ACHN (cell line): ENCODE data around the gene CROT.

Source experiments
- DNase-seq: peaks from one replicate; pipeline ENCODE4 v3.0.0-alpha.2; 2015
- in situ Hi-C: cut with HindIII; loops from 2 replicates; pipeline ENCODE4 v1.10.0; 2017; ENCODE audit warnings: low sequenced_read_pairs, low pct_ligation_motif_present, low pct_unique_long_range_greater_than_20kb

The CROT gene

DNA sequence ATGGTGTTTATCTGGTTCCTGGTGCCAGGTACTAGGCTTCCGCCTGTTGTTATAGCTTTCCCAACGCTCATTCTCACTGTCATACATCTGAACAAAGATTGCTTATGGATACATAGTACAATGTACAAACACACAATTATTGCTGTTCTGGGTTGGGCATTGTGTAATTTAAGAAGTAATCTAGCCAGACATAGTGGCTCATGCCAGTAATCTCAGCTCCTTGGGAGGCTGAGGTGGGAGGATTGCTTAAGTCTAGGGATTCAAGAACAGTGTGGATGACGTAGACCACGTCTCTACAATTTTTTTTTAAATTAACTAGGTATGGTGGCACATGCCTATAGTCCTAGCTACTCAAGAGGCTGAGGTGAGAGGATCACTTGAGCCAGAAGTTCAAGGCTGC lies 9.3 kb upstream of the CROT start:
- in situ Hi-C loops, result no loop called here
- no peak for DNase-seq

DNA sequence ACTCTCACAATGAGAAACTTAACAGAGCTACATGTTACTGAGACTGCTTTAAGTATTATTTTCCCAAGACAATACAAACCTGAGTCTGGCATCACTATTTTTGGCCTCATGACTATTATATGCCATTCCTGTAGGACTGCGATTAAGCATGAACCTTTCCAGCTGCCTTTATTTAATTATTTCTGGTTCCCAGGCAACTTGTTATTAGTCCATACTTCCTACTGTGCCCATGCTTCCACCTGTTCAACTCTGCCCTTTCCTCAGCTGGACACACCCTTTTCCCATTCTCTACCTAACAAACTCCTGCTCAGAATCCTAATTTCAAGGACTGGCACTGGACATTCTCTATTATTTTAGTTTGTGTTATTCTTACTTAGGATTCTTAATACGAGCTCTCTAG lies 8.1 kb upstream of the CROT start:
- no peak for DNase-seq
- in situ Hi-C loops, result no loop called here

DNA sequence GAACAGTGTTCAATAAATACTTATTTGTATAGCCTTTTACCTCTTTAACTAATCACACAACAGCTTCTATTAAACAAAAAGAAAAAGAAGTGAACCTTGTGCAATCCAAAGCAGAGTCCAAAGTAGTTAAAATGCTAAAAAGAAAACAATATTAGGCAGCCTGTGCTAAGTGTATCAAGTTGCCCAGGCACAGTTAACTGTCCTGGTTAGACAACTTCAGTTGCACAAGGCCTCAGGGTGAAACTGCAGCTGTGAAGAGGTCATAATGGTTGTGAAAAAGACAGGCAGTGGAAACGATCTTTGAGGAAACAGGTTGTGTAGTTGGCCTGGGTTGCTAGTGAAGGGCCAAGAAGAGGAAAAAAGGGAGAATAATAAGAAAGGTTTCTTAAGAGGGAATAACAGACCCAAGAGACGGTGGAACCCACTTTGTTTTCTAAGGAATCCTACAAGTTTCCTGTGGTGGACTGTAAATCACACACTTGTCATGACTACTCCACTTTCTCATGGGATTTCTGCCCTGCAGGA lies 6.0 kb upstream of the CROT start:
- in situ Hi-C loops, result no loop called here
- DNase-seq, result no peak

DNA sequence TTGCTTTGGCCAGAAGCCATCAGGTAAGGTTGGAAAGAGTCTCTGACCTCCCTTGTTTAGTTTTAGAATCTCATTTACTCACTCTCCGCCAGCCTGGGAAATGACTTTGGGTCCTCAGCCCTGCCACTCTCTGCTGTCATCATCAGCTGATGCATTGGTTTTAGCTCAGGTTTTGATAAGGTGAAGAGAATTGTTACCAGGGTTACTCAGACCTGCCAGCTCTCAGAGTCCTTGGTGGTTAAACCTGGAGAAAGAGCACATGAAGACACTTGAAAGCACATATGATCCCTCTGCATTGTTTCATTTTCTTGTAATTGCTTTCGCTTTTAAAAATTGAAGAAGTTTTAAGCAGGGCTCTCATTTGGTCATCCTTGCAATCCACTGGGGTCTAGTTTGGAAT lies 4.0 kb upstream of the CROT start:
- in situ Hi-C loops, result no loop called here
- no peak for DNase-seq

DNA sequence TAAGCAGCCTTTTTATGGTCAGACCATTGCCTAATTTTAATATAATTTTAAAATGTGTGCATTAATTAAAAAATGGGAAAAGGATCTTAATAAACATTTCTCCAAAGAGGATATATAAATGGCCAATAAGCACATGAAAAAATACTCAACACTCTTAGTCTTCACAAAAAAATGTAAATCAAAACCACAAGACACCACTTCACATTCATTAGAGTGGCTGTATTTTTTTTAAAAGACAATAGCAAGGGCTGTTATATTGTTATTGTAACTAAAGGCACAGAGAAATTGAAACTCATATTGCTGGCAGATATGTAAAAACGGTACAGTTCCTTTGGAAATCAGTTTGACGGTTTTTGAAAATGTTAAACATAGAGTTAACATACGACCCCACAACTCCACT lies 3.2 kb upstream of the CROT start:
- in situ Hi-C loops, result no loop called here

DNA sequence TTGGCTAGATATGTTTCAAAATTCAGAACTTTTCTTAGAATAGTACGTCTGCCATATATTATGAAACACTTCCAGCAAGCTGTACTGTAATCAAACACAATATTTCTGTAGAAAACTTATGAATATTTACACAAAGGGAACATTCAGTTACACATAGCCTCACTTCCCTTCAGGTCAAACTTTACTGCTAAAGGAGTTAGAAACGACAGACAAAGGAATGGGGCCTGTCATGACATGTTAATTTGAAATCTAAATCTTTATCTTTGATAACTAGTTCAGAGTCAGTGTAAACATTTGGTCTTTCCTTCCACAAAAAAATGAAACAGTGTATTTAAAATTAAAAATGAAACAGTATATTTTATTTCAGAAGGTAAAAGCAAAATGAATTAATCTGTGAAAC lies 1.0 kb upstream of the CROT start:
- peak; percentile 28 for DNase-seq
- in situ Hi-C loops, result no loop called here

More for the DNA sequence above, 3.2 kb upstream of the CROT start:
- DNase-seq, result no peak

DNA sequence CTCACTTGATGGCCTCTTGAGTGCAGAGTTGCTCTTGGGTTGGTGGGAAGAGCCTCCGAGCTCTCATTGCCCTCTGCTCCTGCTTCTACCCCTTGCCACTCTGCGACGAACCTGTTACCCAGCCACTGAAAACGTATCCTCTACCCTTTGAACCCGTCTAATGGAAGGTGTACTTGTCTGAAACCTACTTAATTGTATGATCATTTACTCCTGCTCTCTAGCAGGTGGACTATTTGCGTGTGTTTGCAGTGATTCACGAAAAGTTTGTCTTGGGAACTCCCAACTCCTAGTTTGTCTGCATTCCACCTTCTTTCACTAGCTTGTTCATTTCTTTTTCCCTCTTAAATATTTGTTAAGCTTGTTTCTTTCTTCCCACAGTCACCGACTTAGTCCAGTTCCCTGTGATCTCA lies 503 bp downstream of the CROT start:
- in situ Hi-C loops, result no loop called here

DNA sequence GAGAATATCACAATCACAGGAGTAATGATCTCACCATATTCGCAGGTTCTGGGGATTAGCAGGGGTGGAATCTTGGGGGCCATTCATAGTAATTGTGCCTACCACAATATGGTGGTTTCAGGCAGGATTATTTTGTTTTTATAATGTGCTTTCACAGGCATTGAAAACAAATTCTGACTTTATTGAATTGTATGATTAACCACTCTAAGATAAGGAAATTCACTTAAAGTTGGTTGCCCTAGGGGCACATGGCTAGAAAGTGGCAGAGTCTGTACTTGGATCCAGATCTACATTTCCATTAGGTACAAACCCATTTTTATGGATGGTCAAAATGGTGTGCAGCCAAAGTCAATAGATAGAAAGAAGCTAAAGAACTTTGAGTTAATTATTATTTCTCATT lies 1.7 kb downstream of the CROT start:
- no peak for DNase-seq
- in situ Hi-C loops, result no loop called here

More for the DNA sequence above, 503 bp downstream of the CROT start:
- DNase-seq, result no peak

DNA sequence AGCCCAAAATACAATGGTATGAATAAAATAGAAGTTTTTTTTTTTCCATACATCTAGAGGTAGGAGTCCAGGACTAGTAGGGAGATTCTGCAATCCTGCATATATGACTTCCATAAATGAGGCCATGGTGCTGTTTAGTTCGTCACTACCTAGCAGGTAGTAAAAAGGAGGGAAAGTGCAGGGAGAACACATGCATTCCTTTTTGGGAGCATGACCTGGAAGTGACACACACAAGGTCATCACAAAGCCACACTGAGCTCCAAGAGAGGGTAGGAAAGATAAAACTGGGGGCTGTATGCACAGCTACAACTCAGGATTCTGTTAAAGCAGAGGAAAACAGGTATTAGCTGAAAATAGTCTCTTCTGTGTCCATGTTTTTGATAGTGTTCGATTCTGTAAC lies 2.2 kb downstream of the CROT start:
- DNase-seq, result no peak
- in situ Hi-C loops, result no loop called here

DNA sequence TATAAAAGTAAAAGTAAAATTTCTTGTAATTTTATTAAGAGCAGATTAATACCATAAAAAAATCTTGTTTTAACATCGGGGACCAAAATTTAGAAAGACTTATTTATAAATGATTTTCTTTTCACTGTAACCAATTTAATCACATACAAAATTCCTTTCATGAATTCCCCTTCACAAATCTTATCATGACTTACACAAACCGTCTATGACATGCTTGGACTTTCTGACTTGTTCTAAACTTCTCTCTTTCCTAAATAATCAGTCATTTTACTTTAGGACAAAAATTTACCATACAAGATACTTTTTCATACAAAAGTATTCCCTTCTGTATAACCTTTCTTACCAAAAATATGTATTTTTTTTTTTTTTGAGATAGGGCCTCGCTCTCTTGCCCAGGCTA lies 9.3 kb downstream of the CROT start:
- in situ Hi-C loops, result no loop called here
- peak; percentile 55 for DNase-seq

DNA sequence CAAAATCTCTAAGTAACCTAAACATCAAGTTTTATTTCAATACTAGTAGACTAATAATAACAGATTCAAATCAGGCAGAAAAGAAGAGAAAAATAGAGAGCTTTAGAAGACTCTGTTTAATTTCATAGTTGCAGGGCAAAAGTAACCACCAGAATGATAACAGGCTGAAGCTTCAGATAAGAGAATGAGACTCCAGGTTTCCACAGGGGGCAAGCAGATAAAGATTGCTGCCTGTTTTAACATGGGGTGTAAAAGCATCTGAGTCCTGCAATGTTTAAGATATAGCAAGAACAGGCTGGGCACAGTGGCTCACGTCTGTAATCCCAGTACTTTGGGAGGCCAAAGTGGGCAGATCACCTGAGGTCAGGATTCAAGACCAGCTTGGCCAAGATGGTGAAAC lies 11.0 kb downstream of the CROT start:
- DNase-seq, result no peak
- in situ Hi-C loops, result no loop called here

DNA sequence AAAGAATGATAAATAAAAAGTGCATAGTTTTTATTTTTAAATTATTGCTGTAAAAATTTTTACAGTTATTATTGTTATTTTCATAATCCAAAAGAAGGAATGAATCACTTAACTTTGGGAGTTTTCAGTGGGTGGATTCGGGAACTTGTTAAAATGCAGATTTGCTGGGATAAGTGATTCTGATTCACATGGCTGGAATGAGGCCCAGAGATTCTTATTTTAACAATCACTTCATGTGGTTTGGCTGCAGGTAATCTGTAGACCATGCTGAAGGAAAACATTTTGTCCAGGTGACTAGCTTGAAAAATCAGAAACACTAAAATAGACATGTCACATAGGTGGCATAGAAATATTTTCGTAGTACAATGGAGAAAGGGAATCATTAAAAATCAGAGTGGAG lies 13.9 kb downstream of the CROT start:
- no peak for DNase-seq
- in situ Hi-C loops, result no loop called here

DNA sequence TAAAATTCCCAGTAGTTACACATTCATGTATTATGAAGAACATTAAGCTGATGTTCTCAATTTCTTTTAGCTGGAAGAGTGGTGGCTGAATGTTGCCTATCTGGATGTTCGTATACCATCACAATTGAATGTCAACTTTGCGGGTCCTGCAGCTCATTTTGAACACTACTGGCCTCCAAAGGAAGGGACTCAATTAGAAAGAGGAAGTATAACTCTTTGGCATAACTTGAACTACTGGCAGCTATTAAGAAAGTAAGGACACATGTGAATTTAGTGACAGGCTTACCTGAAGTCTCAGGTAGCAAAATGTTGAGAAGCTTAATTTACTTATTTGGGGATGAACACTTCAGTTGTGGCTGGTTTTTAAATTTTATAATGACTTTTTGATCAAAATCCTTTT lies 15.9 kb downstream of the CROT start:
- no peak for DNase-seq
- in situ Hi-C loops, result no loop called here

DNA sequence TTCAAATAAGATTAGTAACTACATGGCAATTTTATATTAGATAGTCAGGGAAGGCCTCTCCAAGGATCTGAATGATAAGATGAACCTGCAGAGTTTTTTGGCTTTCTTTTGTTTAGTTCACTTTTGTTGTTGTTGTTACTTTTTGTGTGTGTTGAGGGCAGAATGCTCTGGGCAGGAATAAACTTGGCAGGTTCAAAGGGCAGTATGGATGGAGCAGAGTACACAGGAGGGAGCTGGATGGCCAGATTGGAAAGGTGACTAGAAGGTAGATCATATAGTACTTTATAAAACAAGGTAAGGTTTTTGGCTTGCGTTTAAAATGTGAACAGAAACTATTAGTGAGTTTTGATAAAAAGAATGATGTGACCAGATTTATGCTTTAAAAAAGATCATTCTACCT lies 17.9 kb downstream of the CROT start:
- in situ Hi-C loops, result no loop called here
- DNase-seq, result no peak

DNA sequence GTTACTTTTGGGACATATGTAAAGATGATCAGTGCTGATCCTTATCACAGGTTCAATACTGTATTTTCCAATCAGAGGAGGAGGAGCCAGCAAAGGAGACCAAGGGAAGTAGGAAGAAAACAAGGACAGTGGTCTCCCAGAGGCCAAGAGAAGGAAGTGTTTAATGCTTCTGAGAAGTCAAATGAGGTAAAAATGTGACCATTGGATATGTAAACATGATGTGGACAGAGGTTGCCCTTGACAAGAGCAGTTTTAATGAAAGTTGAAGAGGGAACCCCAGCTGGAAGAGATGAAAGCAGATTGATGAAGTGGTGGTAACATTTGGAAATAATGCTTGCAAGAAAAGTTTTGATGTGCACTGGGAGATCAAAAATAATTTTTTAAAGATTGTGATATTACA lies 18.8 kb downstream of the CROT start:
- no peak for DNase-seq
- in situ Hi-C loops, result no loop called here

DNA sequence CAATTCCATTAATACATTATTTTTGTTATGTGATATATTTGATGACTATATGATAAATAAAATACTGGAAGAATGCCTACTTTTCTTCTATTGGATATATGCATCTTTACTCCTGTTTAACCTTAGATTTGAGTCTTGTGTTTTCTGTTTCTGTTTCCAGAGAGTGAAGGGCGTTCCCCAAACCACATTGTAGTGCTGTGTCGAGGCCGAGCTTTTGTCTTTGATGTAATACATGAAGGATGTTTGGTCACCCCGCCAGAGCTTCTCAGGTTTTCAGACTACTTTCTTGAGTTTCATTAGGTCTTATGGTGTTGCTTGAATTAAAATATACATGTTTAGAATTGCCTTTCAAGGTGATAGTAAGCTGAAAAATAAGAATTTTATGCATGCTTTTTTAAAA lies 23.8 kb downstream of the CROT start:
- in situ Hi-C loops, result no loop called here
- no peak for DNase-seq

DNA sequence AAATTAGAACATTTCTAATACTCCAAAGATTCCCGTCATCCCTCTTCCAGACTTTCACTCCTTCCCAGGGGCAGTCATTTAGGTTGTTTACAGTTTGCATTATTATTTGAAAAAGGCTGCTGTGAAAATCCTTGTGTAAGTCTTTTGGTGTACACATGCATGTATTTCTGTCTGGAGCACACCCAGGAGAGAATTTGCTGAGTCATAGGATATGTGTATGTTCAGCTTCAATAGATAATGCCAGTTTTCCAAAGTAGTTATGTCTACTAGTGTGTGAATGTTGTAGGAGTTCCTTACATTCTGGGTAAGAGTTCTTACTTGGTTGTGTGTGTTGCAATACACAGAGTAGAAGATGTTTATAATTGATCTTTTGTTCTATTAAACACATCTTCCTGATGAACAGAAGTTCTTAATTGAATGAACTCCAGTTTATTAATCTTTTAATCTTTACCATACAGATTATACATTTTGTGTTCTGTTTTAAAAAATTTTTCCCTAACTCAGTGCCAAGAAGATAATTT lies 25.3 kb downstream of the CROT start:
- peak; percentile 29 for DNase-seq
- in situ Hi-C loops, result no loop called here

DNA sequence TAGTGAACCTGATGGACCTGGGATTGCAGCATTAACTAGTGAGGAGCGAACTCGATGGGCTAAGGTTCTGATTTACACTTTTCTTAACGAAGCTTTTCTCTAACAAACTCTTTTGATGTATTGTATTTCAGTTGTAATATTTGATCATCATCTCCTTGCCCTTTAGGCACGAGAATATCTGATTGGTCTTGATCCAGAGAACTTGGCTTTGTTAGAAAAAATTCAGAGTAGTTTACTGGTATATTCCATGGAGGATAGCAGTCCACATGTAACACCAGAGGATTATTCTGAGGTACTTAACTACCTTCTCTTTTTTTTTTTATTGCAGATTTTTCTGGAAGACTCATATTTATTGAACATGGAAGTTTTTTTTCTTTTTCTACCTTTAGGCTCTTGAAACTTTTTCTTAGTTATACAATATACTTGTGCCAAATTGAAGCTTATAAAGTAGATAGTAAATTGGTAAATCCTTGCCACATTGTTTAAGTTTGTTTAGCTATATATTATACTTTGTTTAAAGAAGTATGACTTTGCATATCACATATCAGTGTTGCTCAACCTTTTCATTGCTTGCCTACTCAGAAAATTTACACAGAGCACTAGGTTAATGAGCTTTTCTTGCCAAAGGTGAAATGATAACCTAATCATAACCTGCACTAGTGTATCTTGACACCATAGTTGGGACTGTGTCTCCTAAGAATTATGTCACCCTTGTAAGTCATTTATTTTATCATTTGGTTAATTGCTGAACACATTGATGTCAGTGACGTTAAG lies 30.4 kb downstream of the CROT start:
- DNase-seq, result no peak
- in situ Hi-C loops, result no loop called here

DNA sequence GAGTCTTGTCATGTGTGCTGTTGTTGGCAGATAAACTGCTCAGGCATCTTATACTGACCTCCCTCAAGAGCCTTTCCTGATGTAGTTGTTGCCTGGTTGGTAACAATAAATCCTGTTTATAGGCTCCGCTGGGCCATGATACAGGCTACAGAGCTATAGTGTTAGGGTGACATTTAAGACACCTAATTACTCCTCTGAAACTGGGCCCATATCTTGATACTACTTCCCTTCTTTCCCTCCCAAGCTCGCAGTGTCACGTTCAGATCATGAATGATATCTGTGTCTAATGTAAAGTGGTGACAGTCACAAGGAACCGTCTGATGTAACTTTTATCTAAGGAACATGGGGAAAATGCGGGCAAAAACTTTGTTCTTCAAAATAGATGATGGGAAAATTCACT lies 35.4 kb downstream of the CROT start:
- in situ Hi-C loops, result no loop called here
- no peak for DNase-seq

DNA sequence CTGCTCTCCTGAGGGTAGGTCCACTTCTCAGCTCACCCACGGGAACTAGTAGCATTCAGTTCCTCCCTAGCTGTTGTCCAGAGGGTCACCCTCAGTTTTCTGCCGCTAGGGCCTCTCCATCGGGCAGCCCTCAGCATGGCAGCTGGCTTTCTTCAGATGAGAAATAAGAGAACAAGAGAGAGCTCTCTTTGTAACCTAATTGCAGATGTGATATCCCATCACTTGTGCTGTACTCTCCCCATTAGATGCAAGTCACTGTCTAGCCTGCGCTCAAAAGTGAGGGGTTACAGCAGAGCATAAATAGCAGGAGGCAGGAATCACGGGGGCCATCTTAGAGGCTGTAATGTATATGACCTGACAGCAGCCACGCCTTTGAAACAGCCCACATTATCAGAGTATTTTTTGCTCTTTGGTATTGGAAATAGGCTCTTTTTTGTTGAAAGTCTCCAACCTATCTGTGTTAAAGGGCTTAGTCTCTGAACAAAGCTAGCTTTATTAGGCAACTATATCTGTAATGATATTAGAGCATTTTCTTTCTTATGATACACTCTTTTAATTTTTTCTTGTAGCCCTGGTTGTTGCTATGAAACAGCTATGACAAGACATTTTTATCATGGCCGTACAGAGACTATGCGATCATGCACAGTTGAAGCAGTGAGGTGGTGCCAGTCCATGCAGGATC lies 45.7 kb downstream of the CROT start:
- in situ Hi-C loops, result no loop called here
- no peak for DNase-seq
